HEK293T (cell line): Measurements from ENCODE around the gene ABCC8.

ENCODE experiments used
- FOXA1 ChIP-seq: fragments of 450-650 bp; IDR thresholded peaks from 2 replicates; pipeline ENCODE4 v1.6.1; 2016; ENCODE audit warnings: mild to moderate bottlenecking
- FOXK2 ChIP-seq: fragments of 450-650 bp; IDR thresholded peaks from 2 replicates; pipeline ENCODE4 v1.6.1; 2016; ENCODE audit warnings: mild to moderate bottlenecking
- HDGF ChIP-seq: fragments of 450-650 bp; IDR thresholded peaks from 2 replicates; pipeline ENCODE4 v1.6.1; 2017; ENCODE audit warnings: antibody characterized with exemption, borderline replicate concordance
- LEF1 ChIP-seq: fragments of 450-650 bp; IDR thresholded peaks from 2 replicates; pipeline ENCODE4 v1.6.1; 2017; ENCODE audit warnings: mild to moderate bottlenecking, borderline replicate concordance
- SP1 ChIP-seq: fragments of 450-650 bp; IDR thresholded peaks from 2 replicates; pipeline ENCODE4 v1.6.1; 2017
- SUZ12 ChIP-seq: fragments of 450-650 bp; IDR thresholded peaks from 2 replicates; pipeline ENCODE4 v1.6.1; 2016; ENCODE audit warnings: mild to moderate bottlenecking

DNA sequence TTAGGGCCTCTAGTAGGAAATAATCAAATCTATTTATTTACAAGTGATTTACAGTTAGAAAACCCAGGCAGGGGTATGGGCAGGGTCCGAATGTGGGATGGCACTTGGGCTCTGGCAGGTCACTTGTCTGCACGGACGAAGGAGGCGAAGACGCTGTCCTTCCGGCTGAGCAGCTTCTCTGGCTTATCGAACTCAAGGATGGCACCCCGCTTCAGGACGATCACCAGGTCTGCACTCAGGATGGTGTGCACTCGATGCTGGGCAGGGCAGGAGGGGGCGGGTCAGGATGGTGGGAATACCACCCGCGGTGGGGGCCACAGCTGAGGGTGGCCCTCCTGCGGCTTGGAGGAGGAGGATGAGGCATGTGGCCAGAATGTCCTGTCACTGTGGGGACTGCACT lies 83.8 kb downstream of the ABCC8 start:
- TF ChIP-seq FOXA1 = no peak
- no peak for TF ChIP-seq SP1
- no peak for TF ChIP-seq LEF1
- TF ChIP-seq HDGF = no peak
- TF ChIP-seq FOXK2 = no peak
- TF ChIP-seq SUZ12 = no peak
